HT-29 (cell line): ENCODE measurements around the gene NOTCH1. TPM values are rescaled to one million over a fixed set of nuclear protein-coding genes. Genes with fewer than 3 reads are reported as not detected.
A peak's percentile ranks its signal among the peaks of the same experiment; 100 is the strongest.

ENCODE experiments used
- DNase-seq: peaks from one replicate; pipeline ENCODE4 v3.0.0-alpha.2; 2015; ENCODE audit warnings: low spot score
- total RNA-seq: library from RNA; depleted of rRNA; stranded (reverse); fragments of >200 nt; shearing (Covaris generic); gene quantifications from 2 replicates; pipeline ENCODE4 v1.2.3, GENCODE V29; 2014

Gene NOTCH1
- total RNA-seq, 1 experiment from 2014 or later = 57.7 TPM

DNA sequence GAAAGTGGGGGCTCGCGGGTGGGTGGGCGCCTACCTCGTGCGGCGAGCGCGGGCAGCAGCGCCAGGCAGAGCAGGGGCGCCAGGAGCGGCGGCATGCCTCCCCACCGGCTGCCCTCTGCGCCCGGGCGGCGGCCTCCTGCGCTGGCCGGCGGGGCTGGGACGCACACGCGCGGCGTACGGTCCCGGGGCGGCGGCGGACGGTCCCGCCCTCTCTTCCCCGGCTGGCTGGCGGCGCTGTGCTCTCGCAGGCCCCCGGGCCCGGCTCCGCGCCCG lies 220 bp downstream of the NOTCH1 start:
- DNase-seq = no peak

DNA sequence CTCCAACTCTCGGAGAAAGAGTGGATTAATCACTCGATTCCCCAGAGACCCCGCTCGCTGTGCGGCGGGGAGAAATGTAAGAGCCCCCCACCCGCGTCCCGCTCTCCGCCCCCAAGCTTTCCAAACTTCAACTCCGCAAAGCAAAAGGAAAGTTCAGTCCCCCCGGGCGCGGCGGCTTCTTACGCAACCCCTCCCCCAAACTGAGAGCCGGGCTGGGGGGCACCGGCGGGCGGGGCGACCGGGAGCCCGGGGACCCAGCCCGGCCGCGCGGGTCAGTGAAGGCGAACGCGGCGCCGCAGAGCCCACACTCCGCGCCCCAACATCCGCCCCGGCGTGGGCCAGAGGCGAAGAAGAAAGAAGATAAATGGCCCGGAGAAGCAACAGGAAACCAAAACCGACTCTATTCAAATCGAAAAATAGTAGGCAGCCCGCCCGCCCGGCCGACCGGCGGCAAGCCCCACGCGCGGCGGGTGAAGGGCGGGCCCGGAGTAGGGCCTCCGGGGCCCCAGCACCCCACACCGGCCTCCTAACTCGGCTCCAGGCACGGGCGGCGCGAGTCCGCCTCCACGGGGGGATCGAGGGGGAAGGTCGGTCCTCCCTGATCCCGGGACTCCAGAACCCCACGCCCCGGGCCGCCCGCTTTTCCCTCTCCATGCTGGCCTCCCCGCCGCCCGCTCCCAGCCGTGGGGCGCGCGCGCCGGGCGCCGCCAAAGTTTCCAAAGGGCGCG lies 720 bp downstream of the NOTCH1 start:
- DNase-seq = peak; percentile 28

DNA sequence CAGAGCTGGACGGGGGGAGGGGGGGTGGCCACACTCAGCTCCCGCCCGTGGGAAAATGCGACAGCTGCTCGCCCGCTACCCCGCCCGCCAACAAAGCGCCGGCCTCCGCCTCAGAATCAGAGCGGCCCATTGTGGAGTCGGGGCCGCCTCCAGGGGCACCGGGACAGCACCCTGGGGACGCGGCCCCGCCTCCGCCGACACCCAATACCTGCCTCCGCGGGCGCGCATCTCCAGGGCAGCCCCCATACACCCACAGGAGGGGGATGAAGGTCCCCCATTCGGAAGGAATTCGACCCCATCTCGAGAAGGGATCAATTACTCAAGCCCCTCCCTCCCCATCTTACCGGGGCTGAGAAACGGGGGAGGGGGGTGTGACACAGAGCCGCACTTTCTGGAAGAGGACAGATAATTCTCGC lies 1.3 kb downstream of the NOTCH1 start:
- peak; percentile 73 for DNase-seq

DNA sequence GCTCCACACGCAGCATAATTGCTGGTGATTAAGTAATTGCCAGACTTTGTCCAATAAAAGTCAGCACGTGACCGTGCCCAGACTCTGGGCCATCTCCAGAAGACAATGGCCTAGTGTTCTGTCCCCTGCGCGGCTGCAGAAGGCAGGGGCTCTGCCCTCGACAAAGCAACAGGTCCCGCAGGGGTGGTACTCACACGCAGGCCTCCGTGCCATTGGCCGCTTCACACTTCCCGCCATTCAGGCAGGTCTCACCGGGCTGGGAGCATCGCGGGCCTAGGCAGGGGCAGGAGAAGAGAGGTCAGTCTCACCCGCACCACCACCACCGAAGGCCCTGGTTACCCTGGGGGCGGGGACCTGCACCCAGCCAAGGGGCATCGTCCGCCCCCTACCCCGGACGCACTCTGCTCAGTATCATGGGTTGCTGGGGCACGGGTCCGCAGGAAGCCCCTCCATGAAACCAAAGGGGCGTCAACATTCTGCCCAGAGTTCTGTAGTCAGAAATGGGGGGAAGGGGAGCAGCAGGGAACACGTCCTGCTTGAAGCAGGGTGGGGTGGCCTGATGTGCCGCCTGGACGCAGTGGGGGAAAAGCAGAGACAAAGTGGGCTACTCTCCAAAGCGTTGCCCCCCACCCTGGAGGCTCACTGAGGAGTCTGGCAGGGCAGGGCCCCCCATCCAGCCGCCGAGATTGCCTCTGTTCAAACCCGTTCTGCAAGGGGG lies 1.9 kb downstream of the NOTCH1 start:
- peak; percentile 89 for DNase-seq

DNA sequence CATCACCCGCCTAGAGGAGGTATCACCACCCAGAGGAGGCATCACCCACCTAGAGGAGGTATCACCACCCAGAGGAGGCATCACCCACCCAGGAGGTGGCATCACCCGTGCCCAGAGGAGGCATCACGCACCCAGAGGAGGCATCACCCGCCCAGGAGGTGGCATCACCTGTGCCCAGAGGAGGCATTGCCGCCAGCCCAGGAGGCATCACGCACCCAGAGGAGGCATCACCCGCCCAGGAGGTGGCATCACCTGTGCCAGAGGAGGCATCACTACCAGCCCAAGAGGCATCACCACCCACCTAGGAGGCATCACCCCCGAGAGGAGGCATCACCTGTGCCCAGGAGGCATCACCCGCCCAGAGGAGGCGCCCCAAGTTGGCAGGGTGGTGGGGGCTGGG lies 2.6 kb downstream of the NOTCH1 start:
- no peak for DNase-seq

DNA sequence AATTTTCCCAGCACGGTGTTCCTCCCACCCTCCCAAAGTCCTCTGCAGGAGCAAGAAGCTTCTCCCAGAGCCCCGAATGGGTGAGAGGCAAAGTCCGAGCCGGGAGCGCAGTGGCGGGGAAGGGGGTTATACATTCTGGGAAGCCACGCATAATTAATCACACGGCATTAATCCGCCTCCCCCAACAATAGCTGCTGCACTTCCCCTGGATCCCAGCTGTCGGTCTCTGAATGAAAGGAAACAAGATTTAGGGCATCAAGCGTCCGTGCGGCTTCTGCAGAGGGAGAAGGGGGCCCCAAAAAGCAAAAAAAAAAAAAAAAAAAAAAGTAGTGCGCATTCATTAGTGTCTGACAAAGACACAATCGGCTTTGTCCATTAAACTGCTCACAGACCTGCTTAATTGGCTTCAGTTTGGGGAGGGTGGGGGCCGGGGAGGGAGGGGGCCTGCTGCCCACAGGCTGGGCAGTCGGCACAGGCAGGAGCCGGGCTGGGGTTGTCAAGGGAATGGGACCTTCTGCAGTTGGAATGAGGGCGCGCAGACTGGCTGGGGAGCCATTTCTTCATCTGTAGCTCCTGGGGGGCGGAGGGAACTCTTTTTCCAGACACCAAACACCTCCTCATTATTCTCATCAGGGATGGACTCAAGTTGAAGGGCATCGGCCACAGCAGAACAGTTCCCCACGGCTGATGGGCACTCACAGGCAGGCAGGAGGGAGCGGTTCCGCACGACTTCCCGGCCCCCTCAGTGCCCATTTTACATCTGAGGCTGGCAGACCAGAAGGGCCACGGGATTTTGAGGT lies 3.4 kb downstream of the NOTCH1 start:
- no peak for DNase-seq

DNA sequence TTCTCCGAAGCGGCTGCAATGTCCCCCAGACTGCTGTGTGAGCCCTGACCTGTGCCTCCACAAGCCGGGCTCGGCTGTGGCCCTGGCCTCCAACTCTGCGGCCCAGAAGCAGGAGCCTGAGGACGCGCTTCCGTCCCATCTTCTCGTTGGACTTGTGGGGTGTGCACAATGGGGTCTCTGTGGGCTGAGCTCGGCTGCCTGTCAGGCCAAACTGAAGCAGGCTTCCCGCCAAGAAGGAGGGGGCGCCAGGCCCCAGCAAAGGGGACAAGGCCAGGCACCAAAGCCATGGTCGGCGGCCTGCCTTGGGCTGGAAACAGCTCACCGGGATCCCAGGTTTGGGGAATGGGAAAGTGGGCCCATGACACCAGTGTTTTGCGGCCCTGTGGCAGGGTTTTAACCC lies 4.1 kb downstream of the NOTCH1 start:
- DNase-seq = no peak

DNA sequence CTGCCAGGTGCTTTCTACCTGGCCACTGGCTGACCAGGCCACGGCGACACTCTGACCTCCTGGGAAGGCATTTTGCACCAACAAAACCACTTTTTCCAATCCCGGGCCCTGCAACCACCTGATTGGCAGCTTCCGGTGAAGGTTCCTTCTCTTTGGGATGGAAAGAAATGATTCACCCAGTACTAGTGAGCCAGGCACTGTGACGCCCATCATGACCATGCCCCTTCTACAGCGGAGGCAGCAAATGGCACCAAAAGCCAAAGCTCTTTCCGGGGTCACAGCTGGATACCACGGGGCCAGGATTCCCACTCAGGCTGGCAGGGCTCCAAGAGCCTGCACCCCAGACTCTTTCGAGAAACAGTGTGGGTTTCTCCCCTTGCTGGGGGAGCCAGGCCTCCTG lies 4.7 kb downstream of the NOTCH1 start:
- no peak for DNase-seq

DNA sequence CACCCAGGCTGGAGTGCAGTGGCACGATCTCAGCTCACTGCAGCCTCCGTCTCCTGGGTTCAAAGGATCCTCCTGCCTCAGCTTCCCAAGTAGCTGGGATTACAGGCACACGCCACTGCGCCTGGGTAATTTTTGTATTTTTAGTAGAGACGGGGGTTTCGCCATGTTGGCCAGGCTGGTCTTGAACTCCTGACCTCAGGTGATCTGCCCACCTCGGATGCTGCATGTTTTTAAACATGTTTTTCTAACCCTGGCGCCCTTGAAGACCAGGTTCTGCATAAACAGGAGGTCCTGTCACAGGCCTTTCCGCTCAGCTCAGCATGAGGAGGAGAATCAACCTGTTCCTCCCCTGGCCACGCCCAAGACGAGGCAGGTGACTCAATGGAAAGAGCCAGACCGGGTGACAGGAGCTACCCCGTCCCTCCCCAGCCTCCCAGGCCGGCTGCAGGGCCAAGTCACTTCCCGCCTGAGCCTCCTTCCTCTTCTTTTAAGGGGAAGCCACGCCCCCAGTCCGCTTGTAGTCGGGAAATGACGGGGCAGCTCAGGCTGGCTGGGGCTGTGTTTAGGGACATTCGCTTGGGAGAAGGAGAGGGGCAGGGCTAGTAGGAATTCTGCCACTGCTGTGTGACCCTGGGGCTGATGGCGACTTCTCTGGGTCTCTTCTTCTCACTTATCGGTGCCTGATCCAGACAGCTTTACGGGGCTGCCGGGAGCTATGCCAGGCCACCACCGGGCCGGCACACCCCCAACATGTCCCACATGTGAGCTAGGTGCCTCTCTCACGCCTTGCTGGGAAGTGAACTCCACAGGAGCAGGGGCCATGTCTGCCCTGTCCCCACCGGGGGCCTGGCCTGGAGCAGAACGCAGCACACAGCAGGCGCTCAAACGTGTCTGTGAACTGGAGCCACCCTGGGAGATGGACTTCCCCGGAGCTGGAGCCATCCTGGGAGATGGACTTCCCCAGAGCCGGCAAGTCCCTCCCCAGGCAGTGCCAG lies 6.1 kb downstream of the NOTCH1 start:
- DNase-seq = peak; percentile 93

DNA sequence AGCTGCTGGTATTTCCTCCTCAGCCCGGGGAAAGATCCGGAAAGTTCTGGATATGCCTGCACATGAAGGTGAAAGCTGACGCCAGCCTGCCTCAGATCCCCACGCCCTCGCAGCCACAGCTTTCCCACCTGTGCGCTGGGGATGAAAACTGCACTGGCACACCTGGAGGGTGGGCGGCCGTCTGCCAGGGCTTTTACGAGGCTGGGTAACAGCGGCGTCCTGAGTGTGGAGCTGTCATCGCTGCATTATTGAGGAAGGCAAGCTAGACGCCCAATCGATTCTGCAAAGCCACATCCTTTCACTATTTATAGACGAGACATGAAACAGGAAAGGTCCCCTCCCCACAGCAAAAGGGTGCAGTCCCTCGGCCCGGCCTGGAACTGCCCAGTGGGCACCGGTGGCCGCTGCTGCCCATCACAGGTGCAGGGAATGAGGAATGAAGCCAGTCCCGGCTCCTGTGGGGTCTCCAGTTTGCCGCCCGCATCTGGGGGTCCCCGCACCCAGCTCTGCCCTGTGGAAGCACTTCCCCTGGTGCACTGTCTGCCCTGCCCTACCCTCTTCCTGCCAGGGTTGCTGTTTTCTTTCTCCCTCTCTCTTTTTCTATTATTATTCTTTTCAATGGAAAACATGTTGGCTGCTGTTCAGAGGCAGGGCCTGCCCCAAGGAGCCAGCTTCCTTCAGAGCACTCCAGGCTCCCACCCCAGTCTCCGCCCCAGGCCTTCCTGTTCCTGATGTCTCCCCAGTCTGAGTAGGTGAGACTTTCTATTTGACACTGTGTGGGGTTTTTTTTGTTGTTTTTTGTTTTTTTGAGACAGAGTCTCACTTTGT lies 7.0 kb downstream of the NOTCH1 start:
- peak; percentile 78 for DNase-seq

DNA sequence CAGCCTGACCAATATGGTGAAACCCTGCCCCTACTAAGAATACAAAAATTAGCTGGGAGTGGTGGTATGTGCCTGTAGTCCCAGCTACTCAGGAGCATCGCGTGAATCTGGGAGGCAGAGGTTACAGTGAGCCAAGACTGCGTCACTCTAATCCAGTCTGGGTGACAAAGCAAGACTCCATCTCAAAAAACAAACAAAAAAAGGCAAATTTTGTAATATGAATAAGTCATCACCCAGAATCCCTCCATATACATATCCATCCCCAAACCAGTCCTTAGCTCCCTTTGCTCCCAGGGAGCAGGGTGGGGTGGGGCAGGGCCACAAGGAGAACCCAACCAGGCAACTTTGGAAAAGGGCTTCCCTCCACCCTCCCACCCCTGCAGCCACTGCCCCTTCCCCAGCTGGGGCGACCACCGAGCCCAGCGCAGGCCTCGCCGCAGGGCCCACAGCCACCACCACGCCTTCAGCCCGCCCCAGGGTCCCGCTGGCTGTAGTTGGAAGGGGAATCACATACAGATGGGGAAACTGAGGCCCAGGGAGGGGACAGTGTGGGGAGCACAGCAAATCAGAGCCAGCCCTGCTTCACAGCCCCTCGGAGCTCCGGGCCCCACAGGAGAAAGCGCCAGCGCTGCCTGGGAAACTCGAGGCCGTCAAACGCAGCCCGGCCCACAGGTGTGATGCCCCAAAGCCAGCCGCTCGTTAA lies 7.8 kb downstream of the NOTCH1 start:
- no peak for DNase-seq

DNA sequence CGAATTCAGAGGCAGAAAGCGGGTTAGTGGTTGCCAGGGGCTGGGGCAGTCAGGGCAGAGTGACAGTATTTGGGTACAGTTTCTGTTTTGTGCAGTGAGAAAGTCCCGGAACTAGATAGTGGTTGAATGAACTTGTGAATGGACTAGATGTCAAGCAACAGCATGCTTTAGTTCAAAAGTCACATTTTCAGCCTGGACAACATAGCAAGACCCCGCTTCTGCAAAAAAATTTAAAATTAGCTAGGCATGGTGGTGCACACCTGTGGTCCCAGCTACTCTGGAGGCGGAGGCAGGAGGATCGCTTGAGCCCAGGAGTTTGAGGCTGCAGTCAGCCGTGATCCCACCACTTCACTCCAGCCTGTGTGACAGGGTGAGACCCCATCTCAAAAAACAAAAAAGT lies 8.4 kb downstream of the NOTCH1 start:
- DNase-seq = no peak

DNA sequence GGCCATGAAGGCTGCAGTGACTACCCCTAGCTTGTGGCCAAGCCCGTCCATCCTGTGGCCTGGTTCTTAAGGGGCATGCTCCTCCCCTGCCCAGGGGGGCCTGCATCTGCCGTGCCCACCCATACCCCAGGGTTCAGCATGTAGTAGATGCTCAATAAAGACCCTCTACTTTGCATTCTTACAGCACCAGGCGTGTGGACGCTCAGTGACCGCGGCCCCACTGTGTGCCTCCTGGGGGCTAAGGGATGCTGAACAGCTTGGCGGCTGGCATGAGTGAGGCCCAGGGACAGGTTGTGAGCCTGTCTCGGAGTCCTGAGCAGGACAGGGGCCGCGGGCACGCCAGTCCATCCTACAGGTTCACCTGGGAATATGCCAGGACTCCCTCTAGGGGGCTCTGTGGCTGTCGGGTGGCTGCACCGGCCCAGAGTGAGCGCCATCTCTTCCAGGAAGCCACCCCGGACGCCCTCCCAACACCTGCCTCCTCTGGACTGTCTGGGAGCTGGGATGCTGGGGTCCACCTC lies 9.1 kb downstream of the NOTCH1 start:
- no peak for DNase-seq

DNA sequence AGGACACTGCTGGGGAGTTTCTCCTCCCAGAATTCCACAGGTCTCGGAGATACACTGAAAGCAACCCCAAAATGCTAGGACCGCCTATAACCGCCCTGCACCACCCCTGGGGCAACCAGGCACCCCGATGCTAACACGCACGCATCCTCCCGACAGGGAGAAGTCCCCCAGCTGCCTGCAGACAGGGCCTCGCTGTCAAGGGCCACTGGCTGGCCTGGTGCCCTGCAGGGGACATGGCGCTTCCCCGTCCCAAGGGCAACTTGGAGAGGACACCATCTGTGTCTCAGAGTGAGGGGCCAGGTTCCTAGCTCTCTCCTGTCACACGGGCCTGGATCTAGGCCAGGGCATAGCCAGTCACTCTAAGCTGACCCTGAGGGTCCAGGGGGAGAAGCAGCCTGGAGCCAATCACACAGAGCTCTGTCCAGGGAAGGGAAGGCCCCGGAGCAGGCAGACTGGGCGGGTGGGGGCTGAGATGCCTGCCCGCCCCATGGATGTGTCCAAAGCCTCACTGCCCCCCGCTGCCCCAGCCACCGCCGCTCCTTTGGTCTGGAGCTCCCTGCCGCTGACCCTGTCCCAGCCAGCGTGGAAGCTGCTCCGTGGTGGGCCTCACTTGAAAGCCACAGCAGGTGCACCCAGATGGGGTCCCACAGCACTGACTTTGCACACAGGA lies 9.7 kb downstream of the NOTCH1 start:
- DNase-seq = no peak

DNA sequence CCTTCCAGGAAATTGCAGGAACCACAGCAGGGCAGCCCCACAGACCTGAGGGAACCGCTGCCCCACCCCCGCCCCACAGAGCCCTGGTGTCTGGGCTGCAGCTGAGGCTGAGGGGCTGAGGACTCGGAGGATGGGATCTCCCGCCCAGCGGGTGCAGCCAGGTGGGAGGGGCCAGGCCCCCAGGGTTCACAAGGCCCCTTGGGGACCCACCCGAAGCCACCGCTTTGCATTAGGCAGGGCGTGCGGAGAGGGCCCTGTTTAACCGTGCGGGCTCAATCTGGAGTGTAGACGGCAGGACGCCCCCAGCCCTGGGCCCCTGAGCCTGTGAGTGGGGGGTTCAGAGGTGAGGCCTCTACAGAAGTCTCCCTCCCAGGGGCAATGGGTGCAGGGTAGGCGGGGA lies 10.8 kb downstream of the NOTCH1 start:
- no peak for DNase-seq

DNA sequence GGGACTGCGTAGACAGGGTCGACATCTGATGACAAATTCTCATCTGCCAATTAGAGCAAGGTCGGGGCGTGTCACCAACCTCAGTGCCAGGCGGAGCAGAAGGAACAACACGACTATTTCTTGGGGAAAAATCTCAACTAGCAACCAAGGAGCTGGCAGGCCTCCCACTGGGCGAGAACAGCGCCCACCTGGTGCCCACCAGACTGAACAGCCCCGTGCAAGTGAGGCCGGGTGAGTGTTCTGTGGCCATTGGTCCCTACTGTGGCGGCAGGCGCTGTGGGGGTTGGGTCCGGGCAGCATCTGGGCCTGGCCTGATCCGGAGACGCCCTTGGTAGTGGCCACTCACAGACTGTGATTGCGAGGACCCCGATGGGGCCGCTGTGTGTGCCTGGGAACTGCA lies 11.5 kb downstream of the NOTCH1 start:
- DNase-seq = no peak

DNA sequence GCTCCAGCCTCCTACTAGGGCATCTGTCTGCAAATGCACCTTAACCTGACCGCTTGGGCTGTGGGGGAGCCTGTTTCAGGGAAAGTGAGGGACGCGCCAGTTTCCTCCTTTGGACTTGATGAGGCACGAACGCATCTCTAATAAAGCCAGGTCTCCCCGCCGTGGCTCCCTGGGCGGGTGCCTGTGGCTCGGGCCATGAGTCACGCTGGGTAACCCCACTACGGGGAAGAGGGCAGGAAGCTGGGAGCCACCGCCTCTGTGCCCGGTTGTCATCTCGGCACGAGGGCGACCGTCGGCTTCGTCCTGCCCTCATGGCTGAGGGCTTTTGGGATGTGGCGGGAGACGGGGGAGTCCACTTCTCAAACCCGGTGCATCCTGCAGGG lies 12.1 kb downstream of the NOTCH1 start:
- peak; percentile 78 for DNase-seq

DNA sequence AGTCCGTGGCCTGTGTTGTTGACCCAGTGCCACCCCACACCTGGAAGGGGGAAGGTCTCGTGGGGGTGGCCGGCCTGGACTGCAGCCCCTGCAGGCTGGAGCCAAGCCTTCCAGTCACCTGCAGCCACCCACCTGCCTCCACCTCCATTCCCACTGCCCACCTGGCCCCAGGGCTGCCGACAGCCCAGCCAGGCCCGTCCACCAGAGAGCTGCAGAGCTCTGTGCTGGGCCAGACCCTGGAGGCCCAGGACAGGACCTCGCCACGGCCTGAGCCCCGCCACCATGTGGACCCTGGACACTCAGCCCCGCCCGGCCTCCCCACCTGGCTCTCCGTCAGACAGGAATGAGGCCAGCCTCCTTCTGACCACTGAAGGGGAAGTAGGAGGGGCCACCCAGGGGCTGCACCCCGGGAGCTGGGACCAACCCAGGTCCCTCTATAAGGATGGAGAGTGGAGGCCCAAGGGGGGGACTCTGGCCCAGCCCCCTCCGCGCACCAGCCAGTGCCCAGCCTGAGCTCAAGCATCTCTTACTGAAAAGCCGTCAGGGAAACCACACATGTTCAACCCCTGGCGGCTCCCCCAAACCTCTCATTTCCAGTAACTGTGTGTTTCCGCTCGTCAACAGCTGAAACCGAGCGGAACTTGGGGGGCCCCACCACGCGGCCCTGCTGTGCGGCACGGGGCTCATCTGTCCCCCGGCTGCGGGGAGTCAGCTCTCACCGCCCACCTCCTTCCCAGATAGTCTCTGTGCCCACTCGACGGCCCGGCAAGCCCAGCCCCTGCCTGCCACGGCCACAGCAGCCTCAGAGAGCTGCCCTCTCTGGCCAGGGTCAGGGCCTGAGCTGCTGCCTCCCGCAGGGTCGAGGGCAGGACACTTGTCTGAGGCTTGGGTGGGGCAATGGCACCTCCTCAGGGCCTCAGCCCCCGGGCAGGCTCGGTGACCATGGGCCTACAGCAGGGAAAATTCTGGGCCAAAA lies 12.8 kb downstream of the NOTCH1 start:
- no peak for DNase-seq
